T-helper 1 cell treated with Interleukin-12 subunit alpha and Interleukin-12 subunit beta and Interleukin-4 antibody, amounts not matched to agents 30 μg/mL and 1 μg/mL, for 36 hours (primary cell): Measurements from ENCODE around the gene CST2.
"Not testable (repeated sequence)": the region's sequence is repeated elsewhere in the genome, so short reads cannot be mapped to it uniquely, and the experiment has no call there.

Experiments
- H3K27ac Mint-ChIP-seq: one replicate; pipeline ENCODE4 v1.8.0; 2021; ENCODE audit warnings: mild to moderate bottlenecking, mixed read lengths
- H3K27me3 Mint-ChIP-seq: one replicate; pipeline ENCODE4 v1.8.0; 2021; ENCODE audit warnings: low read depth, mixed read lengths
- H3K36me3 Mint-ChIP-seq: one replicate; pipeline ENCODE4 v1.8.0; 2021; ENCODE audit warnings: low read depth, mixed read lengths
- H3K4me1 Mint-ChIP-seq: one replicate; pipeline ENCODE4 v1.8.0; 2021; ENCODE audit warnings: low read depth, mixed read lengths
- H3K4me3 Mint-ChIP-seq: one replicate; pipeline ENCODE4 v1.8.0; 2021; ENCODE audit warnings: mild to moderate bottlenecking, moderate library complexity, mixed read lengths
- H3K9me3 Mint-ChIP-seq: one replicate; pipeline ENCODE4 v1.8.0; 2021; ENCODE audit warnings: mixed read lengths

Gene CST2

GRCh38 chr20:23832775-23833513 lies 6.4 kb upstream of the CST2 start:
- Mint-ChIP-seq H3K4me1 (no peaks in the 10 kb centered on the region), H3K9me3 (no peaks in the 10 kb centered on the region), H3K27ac (no peak overlapping the region), H3K27me3 (no peaks in the 10 kb centered on the region), H3K36me3 (no peaks in the 10 kb centered on the region), H3K4me3 (no peak overlapping the region)

- H3K4me3 Mint-ChIP-seq, H3K27ac Mint-ChIP-seq, H3K9me3 Mint-ChIP-seq, H3K4me1 Mint-ChIP-seq, H3K36me3 Mint-ChIP-seq, H3K27me3 Mint-ChIP-seq: not testable (repeated sequence)
Measured at GRCh38 chr20:23831961-23832360, 5.4 kb upstream of the CST2 start.

- H3K4me3 Mint-ChIP-seq = no peak overlapping the region
- no peak overlapping the region for H3K27ac Mint-ChIP-seq
- no peaks in the 10 kb centered on the region for H3K9me3 Mint-ChIP-seq
- H3K4me1 Mint-ChIP-seq = no peaks in the 10 kb centered on the region
- no peaks in the 10 kb centered on the region for H3K36me3 Mint-ChIP-seq
- no peaks in the 10 kb centered on the region for H3K27me3 Mint-ChIP-seq
Measured at GRCh38 chr20:23823621-23824324, 2.8 kb downstream of the CST2 start.

- H3K4me1 Mint-ChIP-seq = no peaks in the 10 kb centered on the region
- no peaks in the 10 kb centered on the region for H3K36me3 Mint-ChIP-seq
- H3K4me3 Mint-ChIP-seq = no peak overlapping the region
- no peaks in the 10 kb centered on the region for H3K9me3 Mint-ChIP-seq
- H3K27me3 Mint-ChIP-seq = no peaks in the 10 kb centered on the region
- H3K27ac Mint-ChIP-seq = no peak overlapping the region
Measured at GRCh38 chr20:23823111-23823510, 3.4 kb downstream of the CST2 start.

GRCh38 chr20:23820493-23820892 lies 6.0 kb downstream of the CST2 start:
- Mint-ChIP-seq H3K27ac (no peak overlapping the region), H3K27me3 (no peaks in the 10 kb centered on the region), H3K9me3 (no peaks in the 10 kb centered on the region), H3K4me3 (no peak overlapping the region), H3K36me3 (no peaks in the 10 kb centered on the region), H3K4me1 (no peaks in the 10 kb centered on the region)

- peaks cover 15% of the 10 kb centered on the region for H3K27me3 Mint-ChIP-seq
- H3K4me1 Mint-ChIP-seq, H3K27ac Mint-ChIP-seq, H3K36me3 Mint-ChIP-seq, H3K9me3 Mint-ChIP-seq, H3K4me3 Mint-ChIP-seq: not testable (repeated sequence)
Measured at GRCh38 chr20:23811559-23811958, 15.0 kb downstream of the CST2 start.

- peaks cover 15% of the 10 kb centered on the region for H3K27me3 Mint-ChIP-seq
- not testable (repeated sequence) for H3K4me1 Mint-ChIP-seq, H3K9me3 Mint-ChIP-seq, H3K4me3 Mint-ChIP-seq, H3K36me3 Mint-ChIP-seq, H3K27ac Mint-ChIP-seq
Measured at GRCh38 chr20:23810349-23810748, 16.2 kb downstream of the CST2 start.

- no peaks in the 10 kb centered on the region for H3K9me3 Mint-ChIP-seq
- no peak overlapping the region for H3K4me3 Mint-ChIP-seq
- no peak overlapping the region for H3K27ac Mint-ChIP-seq
- H3K27me3 Mint-ChIP-seq = peaks cover 3% of the 10 kb centered on the region
- no peaks in the 10 kb centered on the region for H3K4me1 Mint-ChIP-seq
- H3K36me3 Mint-ChIP-seq = no peaks in the 10 kb centered on the region
Measured at GRCh38 chr20:23800865-23801264, 25.7 kb downstream of the CST2 start.

GRCh38 chr20:23799216-23799847 lies 27.2 kb downstream of the CST2 start:
- not testable (repeated sequence) for H3K4me1 Mint-ChIP-seq, H3K27ac Mint-ChIP-seq, H3K4me3 Mint-ChIP-seq, H3K27me3 Mint-ChIP-seq, H3K36me3 Mint-ChIP-seq, H3K9me3 Mint-ChIP-seq

- Mint-ChIP-seq H3K27me3 (peaks cover 12% of the 10 kb centered on the region), H3K4me3 (no peak overlapping the region), H3K36me3 (no peaks in the 10 kb centered on the region), H3K9me3 (no peaks in the 10 kb centered on the region), H3K4me1 (no peaks in the 10 kb centered on the region), H3K27ac (no peak overlapping the region)
Measured at GRCh38 chr20:23795526-23795925, 31.0 kb downstream of the CST2 start.

- no peaks in the 10 kb centered on the region for H3K4me1 Mint-ChIP-seq
- no peak overlapping the region for H3K27ac Mint-ChIP-seq
- no peaks in the 10 kb centered on the region for H3K36me3 Mint-ChIP-seq
- no peaks in the 10 kb centered on the region for H3K9me3 Mint-ChIP-seq
- H3K27me3 Mint-ChIP-seq = peaks cover 12% of the 10 kb centered on the region
- H3K4me3 Mint-ChIP-seq = no peak overlapping the region
Measured at GRCh38 chr20:23794841-23795240, 31.7 kb downstream of the CST2 start.

- Mint-ChIP-seq H3K4me1 (no peaks in the 10 kb centered on the region), H3K27me3 (peaks cover 12% of the 10 kb centered on the region), H3K36me3 (no peaks in the 10 kb centered on the region), H3K27ac (no peak overlapping the region), H3K9me3 (no peaks in the 10 kb centered on the region), H3K4me3 (no peak overlapping the region)
Measured at GRCh38 chr20:23794065-23794464, 32.5 kb downstream of the CST2 start.

- H3K36me3 Mint-ChIP-seq = no peaks in the 10 kb centered on the region
- H3K27ac Mint-ChIP-seq = no peak overlapping the region
- no peaks in the 10 kb centered on the region for H3K9me3 Mint-ChIP-seq
- H3K4me3 Mint-ChIP-seq = no peak overlapping the region
- no peaks in the 10 kb centered on the region for H3K27me3 Mint-ChIP-seq
- no peaks in the 10 kb centered on the region for H3K4me1 Mint-ChIP-seq
Measured at GRCh38 chr20:23783447-23783846, 43.1 kb downstream of the CST2 start.

- H3K27ac Mint-ChIP-seq = no peak overlapping the region
- no peaks in the 10 kb centered on the region for H3K4me1 Mint-ChIP-seq
- no peaks in the 10 kb centered on the region for H3K9me3 Mint-ChIP-seq
- H3K36me3 Mint-ChIP-seq = no peaks in the 10 kb centered on the region
- no peak overlapping the region for H3K4me3 Mint-ChIP-seq
- no peaks in the 10 kb centered on the region for H3K27me3 Mint-ChIP-seq
Measured at GRCh38 chr20:23782366-23782983, 44.1 kb downstream of the CST2 start.

- H3K9me3 Mint-ChIP-seq, H3K4me3 Mint-ChIP-seq, H3K27ac Mint-ChIP-seq, H3K36me3 Mint-ChIP-seq, H3K4me1 Mint-ChIP-seq, H3K27me3 Mint-ChIP-seq: not testable (repeated sequence)
Measured at GRCh38 chr20:23778676-23779075, 47.9 kb downstream of the CST2 start.
